GM12864 (cell line): Measurements from ENCODE around the gene MTG2.

Experiments used
- DNase-seq: peaks from one replicate; pipeline ENCODE4 v3.0.0-alpha.2; 2011; ENCODE audit warnings: low read depth
- H3K4me3 ChIP-seq: 2 replicates; pipeline ENCODE4 v1.5.1; 2011; ENCODE audit warnings: mild to moderate bottlenecking, low read depth, low read length, control low read depth
- TF ChIP-seq, protein P1 (sequence below): IDR thresholded peaks from 2 replicates; pipeline ENCODE4 v1.5.1; 2011; ENCODE audit warnings: low read depth, mild to moderate bottlenecking, moderate library complexity, low read length, control low read depth, inconsistent platforms; ENCODE audit errors: missing control alignments

MTG2 gene

GRCh38 chr20:62198496-62198895 lies 15.7 kb downstream of the MTG2 start:
- no peak for DNase-seq
- TF ChIP-seq, protein P1, sequence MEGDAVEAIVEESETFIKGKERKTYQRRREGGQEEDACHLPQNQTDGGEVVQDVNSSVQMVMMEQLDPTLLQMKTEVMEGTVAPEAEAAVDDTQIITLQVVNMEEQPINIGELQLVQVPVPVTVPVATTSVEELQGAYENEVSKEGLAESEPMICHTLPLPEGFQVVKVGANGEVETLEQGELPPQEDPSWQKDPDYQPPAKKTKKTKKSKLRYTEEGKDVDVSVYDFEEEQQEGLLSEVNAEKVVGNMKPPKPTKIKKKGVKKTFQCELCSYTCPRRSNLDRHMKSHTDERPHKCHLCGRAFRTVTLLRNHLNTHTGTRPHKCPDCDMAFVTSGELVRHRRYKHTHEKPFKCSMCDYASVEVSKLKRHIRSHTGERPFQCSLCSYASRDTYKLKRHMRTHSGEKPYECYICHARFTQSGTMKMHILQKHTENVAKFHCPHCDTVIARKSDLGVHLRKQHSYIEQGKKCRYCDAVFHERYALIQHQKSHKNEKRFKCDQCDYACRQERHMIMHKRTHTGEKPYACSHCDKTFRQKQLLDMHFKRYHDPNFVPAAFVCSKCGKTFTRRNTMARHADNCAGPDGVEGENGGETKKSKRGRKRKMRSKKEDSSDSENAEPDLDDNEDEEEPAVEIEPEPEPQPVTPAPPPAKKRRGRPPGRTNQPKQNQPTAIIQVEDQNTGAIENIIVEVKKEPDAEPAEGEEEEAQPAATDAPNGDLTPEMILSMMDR = no peak
- no peak overlapping the region for H3K4me3 ChIP-seq

- H3K4me3 ChIP-seq = no peak overlapping the region
- TF ChIP-seq, protein P1 = no peak
- no peak for DNase-seq
These were observed 16.1 kb downstream of the MTG2 start for GRCh38 chr20:62198931-62199330.

DNA sequence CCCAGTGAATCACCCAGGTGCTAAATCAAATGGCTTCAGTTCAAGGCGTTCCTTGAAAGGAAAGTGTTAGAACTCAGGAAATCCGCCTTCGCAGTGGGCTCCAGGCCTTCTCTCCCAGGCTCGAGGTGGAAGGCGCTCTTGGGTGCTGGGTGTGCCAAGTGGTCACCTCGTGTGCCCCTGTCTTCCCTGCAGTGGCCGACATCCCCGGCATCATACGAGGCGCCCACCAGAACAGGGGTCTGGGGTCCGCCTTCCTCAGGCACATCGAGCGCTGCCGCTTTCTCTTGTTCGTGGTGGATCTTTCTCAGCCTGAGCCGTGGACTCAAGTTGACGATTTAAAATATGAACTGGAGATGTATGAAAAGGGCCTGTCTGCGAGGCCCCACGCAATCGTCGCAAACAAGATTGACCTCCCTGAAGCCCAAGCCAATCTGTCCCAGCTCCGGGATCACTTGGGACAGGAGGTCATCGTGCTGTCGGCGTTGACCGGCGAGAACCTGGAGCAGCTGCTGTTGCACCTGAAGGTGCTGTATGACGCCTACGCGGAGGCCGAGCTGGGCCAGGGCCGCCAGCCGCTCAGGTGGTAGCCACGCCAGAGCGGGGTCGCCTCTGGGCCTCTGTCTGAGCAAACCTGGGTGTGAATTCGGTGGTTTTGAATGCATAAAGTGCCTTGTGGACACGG lies 17.8 kb downstream of the MTG2 start:
- no peak for DNase-seq
- no peak overlapping the region for H3K4me3 ChIP-seq
- TF ChIP-seq, protein P1 = no peak

DNA sequence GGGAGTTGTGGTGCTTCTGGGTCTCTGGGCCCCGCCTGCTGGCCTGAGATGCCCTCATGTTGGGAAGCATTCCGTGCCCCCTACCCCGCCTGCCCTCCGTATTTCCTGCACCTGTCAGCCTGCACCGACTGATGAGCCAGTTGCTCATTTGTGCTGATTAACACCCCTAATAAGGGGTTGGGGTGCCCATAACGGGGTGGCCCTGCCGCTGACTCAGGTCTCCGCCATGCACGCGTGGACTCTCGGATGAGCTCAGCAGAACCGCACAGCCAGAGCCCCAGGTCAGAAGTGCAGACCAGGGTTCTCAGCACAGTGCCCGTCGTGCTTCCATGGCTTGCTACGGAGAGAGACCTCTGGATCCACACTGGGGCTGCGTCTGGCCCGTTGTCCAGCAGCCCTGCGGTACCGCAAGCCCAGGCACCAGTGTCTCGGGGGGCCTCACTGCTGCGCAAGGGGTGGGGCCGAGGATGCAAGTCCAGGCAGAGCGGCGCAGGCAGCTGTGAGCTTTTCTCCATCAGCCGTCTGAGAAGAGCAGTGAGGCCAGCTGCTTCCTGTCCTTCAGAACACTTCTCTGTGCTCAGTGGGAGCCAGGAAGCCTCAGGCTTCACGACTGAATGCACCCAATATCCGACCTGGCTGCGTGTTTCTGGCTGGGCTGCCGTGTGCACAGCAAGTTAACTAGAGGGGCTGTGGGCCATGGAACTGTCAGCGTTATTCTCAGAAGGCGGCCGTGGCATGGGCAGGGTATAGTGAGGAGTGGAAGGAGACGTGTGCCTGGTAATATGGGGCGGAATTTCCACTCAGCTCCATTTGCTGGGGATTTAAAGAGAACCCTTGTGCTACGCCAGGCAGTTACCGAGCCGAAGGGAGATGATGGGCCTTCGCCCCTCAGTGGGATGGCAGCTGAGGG lies 18.6 kb downstream of the MTG2 start:
- no peak overlapping the region for H3K4me3 ChIP-seq
- TF ChIP-seq, protein P1 = no peak
- no peak for DNase-seq

DNA sequence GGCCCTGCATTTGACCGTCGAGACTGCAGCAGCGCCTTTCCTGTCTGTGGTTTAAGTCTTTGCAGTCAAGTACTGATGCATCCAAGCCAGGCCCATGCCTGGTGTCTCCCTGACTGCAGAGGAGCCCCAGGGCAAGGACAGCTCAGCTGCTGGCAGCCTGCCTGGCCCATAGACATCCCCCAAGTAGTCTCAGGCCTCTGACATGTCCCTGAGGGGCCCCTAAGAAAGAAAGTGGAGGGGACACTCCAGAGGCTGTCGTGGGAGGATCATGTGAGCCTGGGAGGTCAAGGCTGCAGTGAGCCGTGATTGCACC lies 19.2 kb downstream of the MTG2 start:
- no peak overlapping the region for H3K4me3 ChIP-seq
- DNase-seq = no peak
- TF ChIP-seq, protein P1 = no peak

DNA sequence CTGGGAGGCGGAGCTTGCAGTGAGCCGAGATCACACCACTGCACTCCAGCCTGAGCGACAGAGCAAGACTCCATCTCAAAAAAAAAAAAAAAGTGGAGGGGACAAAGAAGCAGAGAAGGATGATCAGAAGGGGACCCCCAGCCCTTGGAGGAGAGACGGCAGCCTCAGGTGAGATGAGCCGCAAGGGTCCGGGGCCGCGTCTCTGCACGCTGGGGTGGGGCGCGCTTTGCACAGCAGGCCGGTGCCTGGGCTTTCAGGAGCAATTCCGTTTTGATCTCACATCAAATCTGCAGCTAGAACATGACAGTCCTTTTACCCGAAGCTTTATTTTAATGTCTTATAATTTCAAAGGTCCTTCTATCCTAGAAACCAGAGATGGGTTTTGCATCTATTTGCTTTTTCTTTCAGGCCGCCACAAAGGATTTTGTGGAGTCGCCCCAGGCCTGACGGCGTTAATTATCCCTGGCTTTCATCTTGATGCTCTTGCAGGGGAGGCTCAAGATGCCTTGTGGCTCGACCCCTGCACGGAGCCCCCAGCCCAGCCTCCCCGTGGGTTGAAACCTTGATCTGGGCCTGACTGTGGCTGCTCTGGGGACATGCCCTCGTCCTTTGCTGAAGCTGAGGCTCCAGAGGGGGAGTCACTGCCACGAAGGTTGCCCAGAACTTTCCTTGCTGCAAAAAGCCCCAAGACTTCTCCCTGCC lies 20.0 kb downstream of the MTG2 start:
- no peak for DNase-seq
- TF ChIP-seq, protein P1 = no peak
- H3K4me3 ChIP-seq = no peak overlapping the region
